Measurements from ENCODE around the gene TRIM67. TPM values are rescaled to one million over a fixed set of nuclear protein-coding genes. Genes with fewer than 3 reads are reported as not detected.

The TRIM67 gene
- total RNA-seq, 6 experiments from 2014 or later: not detected

DNA sequence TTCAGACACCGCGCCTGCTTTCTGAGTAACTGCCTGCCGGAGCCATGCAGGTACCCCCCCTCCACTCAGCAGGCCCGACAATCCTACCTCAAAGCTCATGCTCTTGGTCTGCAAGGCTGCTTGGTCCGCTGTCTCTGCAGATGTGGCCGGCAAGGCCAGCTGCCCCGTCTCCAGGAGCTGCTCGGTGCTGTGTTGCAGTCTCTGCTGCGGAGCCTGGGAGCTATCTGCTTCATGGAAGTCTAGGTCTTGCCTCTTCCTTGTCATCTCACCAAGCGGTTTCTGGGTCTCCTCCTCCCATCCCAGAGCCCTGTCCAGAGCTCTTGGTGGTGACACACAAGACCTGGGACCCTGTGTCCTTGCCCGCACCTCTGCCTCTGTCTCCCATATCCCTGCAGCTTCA, 55.2 kb downstream of the TRIM67 start:
- Histone ChIP-seq H3K4me3 (no peak overlapping the region), H3K27me3 (no peaks in the 10 kb centered on the region), H3K4me1 (peaks cover 0 to 11% (median 0%) of the 10 kb centered on the region in 4 donors), H3K27ac (no peak overlapping the region), H3K36me3 (no peaks in the 10 kb centered on the region), H3K9me3 (no peaks in the 10 kb centered on the region)
- DNase-seq (no peak), ATAC-seq (no peak)
- 89% methylated on average over 4 of the region's 11 CpGs for WGBS (ENCODE audit: insufficient coverage, low coverage, low lambda C conversion rate, missing lambda C conversion rate)
- TF ChIP-seq POLR2A (IDR thresholded peaks at IDR 0.05): no peak
- TF ChIP-seq CTCF (IDR thresholded peaks at IDR 0.05): no peak
- intact Hi-C loops (cut with DNase I): loop anchor here in 1 of 2 donors (10.0 kb wide), 1 partner anchor 302 kb away; no protein-coding TSS in a partner anchor

- Histone ChIP-seq H3K36me3 (peaks cover 0 to 3% (median 1%) of the 10 kb centered on the region in 4 donors), H3K27me3 (no peaks in the 10 kb centered on the region), H3K4me3 (no peak overlapping the region), H3K27ac (no peak overlapping the region), H3K9me3 (no peaks in the 10 kb centered on the region), H3K4me1 (peaks cover 0 to 11% (median 0%) of the 10 kb centered on the region in 4 donors)
- DNase-seq: no peak
- ATAC-seq: no peak
- WGBS (ENCODE audit: insufficient coverage, low coverage, low lambda C conversion rate, missing lambda C conversion rate): 88% methylated on average over 5 of the region's 6 CpGs
- intact Hi-C loops (cut with DNase I): loop anchor here in 1 of 2 donors (10.0 kb wide), 1 partner anchor 303 kb away; no protein-coding TSS in a partner anchor
- no peak for TF ChIP-seq POLR2A (IDR thresholded peaks at IDR 0.05)
- TF ChIP-seq CTCF (IDR thresholded peaks at IDR 0.05): no peak
Measured at GRCh38 chr1:231218078-231218477, 56.2 kb downstream of the TRIM67 start.

- 43% methylated on average over 6 of the region's 10 CpGs for whole genome bisulfite sequencing (ENCODE audit: insufficient coverage, low coverage, low lambda C conversion rate, missing lambda C conversion rate)
- TF ChIP-seq CTCF (IDR thresholded peaks at IDR 0.05) (no peak), POLR2A (IDR thresholded peaks at IDR 0.05) (no peak)
- Histone ChIP-seq H3K4me1 (peaks cover 0 to 11% (median 0%) of the 10 kb centered on the region in 4 donors), H3K9me3 (no peaks in the 10 kb centered on the region), H3K27me3 (no peaks in the 10 kb centered on the region), H3K4me3 (no peak overlapping the region), H3K36me3 (peaks cover 0 to 17% (median 5%) of the 10 kb centered on the region in 4 donors), H3K27ac (no peak overlapping the region)
- DNase-seq (no peak), ATAC-seq (peak; percentile 14 to 72 (median 70))
- intact Hi-C loops (cut with DNase I): loop anchor here in 1 of 2 donors (10.0 kb wide), 1 partner anchor 305 kb away; no protein-coding TSS in a partner anchor
Measured at GRCh38 chr1:231219422-231220401, 57.9 kb downstream of the TRIM67 start.

- no peak overlapping the region for H3K27ac ChIP-seq
- H3K36me3 ChIP-seq: peaks cover 0 to 28% (median 12%) of the 10 kb centered on the region in 4 donors
- WGBS (ENCODE audit: insufficient coverage, low coverage, low lambda C conversion rate, missing lambda C conversion rate): 72% methylated on average over 7 of the region's 11 CpGs
- no peak overlapping the region for H3K4me3 ChIP-seq
- H3K4me1 ChIP-seq: peaks cover 0 to 11% (median 0%) of the 10 kb centered on the region in 4 donors
- ATAC-seq (no peak), DNase-seq (no peak)
- intact Hi-C loops (cut with DNase I): no loop called here
- TF ChIP-seq POLR2A (IDR thresholded peaks at IDR 0.05) (no peak), CTCF (IDR thresholded peaks at IDR 0.05) (no peak)
- no peaks in the 10 kb centered on the region for H3K27me3 ChIP-seq
- no peaks in the 10 kb centered on the region for H3K9me3 ChIP-seq
Measured at GRCh38 chr1:231220801-231221200, 58.9 kb downstream of the TRIM67 start.
